GM19397 (cell line): ENCODE data around the gene EPHA3.

Experiments
- ATAC-seq: cut with Tn5 transposase; IDR thresholded peaks from one replicate; pipeline ENCODE4 v1.9.1; 2021; ENCODE audit warnings: mild to moderate bottlenecking, moderate library complexity; ENCODE audit not compliant: unreplicated experiment

Gene EPHA3

DNA sequence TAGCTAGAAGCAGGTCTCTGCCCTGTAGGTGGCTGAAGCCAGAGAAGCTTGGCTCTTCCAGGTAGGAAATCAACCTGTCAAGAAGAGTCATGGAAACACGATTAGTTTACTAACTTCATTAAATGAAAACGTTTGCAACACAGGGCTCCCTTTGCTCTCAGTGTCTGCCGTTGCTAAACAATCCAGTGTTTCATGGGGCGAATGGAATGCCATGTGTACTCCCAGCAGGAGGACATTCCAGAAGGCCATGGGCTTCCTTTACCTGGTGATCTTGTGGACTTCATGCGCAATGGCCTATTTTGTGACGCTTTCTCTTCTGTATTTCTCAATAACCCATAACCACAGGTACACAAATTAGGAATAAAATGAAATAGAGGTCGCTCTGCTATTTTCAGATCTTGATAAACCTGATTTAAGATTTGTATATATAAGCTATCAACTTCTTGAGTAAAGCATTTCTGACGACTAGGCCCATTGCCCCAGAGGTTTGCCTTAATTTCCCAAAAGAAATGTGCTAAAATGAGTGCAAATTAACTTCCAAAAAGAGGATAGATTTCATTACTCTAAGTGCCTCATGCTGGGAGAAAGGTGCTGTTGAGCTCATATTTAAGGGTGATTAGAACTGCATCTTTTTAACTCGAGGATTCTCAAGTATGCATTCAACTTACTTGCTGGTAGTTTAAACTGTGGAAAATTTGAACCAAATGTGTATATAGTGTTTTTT lies 171.0 kb downstream of the EPHA3 start:
- no peak for ATAC-seq

DNA sequence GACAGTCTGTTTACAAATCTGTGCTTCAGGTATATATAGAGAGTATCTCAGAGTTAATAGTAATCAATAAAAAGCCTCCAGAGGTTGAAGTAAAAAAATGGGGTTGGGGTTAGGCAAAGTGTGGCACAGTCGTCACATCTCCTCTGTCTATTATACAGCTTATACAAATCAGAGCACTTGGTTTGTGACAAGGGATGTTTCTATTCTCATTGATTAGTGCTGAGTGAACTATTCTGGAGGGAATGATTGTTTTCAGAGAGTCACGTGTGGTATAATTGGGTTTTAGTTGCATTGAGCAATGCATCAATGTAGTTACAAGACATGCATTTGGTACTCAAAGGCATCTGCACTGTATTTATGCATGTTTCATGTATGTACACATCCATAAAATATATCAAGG lies 172.9 kb downstream of the EPHA3 start:
- ATAC-seq: no peak

DNA sequence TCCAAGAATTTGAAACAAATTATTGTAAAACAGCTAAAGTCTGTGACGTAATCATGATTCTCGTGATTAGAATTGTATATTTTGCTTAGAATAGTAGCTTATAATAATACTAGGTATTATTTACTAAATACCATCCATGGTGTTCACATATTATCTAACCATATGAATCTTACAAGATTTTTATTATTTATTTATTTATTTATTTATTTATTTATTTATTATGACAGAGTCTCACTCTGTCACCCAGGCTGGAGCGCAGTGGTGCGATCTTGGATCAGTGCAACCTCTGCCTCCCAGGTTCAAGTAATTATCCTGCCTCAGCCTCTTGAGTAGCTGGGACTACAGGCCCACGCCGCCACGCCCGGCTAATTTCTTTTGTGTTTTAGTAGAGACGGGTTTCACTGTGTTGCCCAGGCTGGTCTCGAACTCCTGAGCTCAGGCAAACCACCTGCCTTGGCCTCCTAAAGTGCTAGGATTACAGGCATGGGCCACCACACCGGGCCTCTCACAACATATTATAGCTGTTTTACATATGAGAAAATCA lies 173.5 kb downstream of the EPHA3 start:
- no peak for ATAC-seq

DNA sequence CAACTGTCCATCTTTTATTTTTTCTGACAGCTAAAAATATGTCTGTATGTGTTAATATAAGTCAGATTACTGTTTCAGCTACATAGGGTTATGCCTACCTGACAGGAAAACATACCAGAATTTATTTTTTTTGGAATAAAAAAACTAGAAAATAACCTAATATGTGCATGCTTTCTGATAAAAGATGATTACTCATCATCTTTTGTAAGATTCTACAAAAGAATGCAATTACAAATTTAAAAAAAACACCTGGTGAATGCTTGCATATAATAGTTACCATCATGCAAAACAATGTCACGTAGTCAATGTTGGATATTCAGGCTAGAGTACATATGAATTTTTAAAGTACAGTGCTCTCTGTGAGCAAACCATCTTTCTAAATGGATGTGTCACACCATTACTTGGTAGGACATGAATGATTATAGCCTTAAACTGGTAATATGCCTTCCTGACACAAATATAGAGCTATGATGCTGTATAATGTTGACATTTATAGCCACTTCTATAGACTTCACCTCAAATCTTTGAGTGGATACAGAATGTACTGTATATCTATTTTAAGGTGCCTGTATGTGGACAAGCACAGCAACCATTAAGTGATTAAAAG lies 180.6 kb downstream of the EPHA3 start:
- no peak for ATAC-seq

DNA sequence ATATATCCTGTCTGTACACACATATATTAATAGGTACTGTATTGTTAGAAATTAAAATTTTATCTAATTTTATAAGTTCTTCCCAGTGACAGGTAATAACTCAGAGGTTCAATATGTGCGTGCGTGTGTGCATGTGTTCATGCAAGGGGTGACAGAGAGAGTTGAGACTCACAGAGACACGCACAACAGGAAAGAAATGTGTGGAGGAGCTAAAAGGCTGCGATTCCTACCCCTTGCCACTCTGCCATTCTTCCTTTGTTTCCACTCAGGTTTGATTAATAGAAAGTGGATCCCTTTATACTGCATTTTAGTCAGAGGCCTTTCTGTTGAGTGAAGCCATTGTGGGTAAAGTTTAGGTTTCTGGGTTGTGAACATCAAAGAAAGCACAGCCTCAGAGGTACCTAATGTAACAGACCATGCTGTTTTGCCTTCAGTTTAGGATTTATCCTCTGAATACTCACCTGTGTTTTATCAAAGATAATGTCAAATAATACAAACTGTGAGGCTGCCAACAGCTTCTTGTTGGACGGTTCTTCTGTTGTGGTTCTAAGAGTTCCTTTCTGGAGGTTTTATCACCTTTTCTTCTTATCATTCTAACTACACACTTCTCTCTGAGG lies 182.3 kb downstream of the EPHA3 start:
- ATAC-seq: no peak

DNA sequence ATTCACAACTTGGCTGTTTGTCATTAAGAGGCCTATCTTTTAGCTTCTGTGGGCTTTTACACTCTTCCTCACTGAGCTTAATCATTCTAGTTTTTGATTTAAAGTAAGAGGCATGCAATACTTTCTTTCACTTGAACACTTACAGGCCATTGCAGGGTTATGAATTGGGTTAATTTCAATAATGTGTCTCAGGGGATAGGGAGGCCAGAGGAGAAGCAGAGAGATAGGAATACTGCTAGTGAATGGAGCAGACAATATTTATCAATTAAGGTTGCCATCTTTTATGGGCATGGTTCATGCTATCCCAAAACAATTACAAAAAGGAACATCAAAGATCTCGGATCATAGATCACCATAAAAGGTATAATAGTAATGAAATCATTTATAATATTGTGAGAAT lies 189.8 kb downstream of the EPHA3 start:
- ATAC-seq: no peak

DNA sequence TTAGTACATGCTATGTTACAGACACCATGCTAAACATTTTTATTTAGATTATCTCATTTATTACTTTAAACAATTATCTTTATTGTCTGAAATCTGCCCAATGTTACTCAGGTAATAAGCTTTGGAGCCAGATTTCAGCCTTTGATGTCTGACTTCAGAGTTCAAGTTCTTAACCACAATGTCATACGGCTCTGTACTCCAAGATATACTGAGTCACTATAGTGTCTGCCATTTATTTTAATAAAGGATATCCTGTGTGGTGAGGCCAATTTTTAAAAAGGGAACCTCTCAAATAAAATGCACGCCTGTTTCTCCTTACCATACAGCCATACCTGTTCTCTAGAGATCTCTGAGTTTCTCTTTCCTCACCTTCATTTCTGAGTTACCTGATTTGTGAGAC lies 193.1 kb downstream of the EPHA3 start:
- no peak for ATAC-seq

DNA sequence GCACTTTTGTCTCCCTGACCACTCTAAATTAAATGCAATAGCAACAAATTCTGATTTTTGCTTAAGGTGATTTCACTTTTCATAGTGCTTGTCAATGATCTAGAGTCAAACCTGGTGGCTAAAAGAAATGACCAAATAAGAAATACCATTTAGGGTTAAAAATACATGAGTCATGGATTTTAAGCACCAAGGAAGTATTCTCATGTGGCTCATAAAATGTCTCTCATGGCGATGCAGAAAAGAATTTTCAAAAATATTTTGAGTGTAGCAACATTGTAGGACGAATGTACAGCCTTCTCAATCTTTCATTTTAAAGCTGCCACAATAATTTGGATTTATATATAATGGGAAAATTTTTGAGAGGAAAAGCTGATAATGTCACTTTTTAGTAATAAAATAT lies 193.6 kb downstream of the EPHA3 start:
- ATAC-seq: no peak

DNA sequence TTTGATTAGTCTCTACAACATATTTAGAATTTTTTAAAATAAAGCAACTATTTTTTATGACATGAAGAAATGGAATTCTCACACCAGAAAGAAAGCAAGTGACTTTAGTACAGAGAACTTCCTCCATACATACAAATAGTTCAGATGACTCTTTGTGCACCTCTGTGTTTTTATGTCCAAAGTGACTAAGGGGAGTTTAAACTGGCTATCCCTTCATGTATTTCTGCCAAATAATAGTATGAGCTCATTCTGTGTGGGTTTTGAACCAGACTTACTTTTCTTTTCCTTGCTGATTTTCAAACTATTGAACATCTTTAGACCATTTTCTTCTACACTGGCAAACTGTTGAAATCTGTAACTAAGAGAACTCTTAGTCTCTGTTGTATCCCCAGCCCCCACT lies 196.3 kb downstream of the EPHA3 start:
- no peak for ATAC-seq

DNA sequence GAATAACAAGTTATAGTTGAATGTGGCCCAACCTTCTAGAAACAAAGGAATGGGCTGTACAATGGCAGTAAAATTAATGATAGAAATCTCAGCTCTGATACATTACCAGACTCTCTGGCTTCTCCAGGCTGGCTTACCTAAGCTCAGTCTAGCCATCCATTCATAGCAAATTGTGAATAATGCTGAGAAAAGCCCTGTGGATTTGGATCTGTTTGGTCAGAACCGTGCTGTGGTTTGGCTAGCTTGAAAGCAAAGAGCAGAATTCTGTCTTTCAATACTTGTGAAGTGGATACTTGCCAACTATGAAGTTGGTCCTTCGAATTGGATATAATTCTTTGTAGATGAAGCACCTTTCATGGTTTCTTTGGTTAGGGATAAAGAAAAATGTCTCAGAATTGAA lies 199.1 kb downstream of the EPHA3 start:
- no peak for ATAC-seq

DNA sequence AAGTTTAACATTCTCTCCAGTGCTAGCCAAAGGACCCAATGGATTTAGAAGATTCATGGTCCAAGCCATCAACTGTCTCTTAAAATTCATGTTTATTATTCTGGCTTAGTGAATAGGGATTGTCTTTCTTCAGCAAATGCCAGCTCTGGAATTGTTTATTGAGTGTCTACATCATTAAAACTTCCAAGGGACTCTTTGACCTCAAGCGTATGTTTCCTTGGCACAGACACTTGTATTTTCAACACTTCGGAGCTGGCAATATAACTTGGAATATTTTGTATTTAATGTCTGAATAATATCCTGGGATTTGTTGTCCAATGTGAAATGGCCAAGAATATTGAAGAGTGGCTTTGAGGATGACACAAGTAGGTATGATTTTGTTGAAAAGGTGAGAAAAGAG lies 204.2 kb downstream of the EPHA3 start:
- no peak for ATAC-seq

DNA sequence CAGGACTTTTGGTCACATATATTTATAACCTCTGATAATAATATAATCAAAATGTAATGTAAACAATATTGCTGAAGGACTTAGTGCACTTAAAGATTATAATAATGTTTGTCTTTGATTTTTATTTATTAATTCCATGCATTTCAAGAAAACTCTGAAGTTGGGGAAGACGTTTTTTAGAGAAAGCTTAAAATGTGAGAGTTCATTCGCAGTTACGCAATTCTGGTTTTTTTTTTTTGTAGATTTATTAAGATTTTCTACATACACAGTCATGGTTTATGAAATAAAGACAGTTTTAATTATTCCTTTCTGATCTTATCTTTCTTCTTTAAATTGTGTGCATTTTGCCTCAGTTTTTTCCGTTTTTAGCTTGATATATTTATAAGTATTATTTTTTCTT lies 204.7 kb downstream of the EPHA3 start:
- ATAC-seq: no peak

DNA sequence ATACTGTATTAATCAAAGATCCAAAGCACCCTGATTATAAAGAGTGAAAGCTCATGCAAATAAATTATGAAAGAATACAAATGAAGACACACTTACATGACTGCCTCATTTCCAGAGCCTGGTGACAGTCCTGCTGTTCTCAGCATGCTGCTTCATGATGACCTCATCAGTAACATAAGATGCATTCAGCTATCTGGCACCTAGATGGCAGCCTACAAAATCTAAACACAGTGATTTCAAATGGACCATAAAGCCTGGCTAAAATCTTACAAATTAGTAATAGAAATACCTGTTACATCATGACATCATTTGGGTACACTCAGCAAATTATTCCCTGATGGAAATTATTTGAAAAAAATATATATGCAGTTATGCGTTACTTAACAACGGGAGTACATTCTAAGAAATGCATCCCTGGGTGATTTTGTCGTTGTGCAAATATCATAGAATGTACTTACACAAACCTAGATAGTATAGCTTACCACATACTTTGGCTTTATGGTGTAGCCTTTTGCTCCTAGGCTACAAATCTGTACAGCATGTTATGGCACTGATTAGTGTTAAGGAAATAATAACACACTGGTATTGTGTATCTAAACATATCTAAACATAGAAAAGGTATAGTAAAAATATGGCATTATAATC lies 207.2 kb downstream of the EPHA3 start:
- no peak for ATAC-seq

DNA sequence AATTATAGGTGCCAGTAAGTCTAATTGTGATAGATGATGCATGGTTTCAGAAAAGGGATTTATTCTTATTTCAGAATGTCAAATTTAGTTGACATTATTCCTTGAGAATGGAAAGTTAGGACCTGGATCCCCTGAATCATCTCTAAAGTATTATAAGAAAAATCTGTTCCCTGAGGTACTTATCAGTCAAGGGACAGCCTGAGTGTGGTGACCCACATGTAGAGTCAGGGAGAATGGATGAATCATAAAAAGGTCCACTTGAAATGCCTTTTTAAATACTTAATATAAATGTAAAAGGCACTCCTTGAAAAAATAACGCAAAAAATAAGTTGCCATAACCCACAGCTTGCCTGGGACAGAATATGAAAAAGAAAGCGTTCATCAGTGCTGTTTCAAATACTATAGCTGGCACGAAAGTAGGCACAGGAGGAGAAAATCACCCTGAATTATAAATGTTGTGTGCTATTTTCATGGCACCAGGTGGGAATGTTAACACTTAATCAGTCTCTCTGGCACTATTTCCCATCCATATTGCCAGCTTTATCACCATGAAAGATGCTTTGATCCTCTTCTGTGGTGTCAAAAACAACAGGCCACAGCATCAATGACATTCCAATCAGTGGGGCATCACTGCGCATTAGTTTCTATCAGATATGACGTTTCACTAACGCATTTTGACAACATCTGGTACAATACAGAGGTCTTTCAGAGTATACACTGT lies 208.5 kb downstream of the EPHA3 start:
- ATAC-seq: no peak

DNA sequence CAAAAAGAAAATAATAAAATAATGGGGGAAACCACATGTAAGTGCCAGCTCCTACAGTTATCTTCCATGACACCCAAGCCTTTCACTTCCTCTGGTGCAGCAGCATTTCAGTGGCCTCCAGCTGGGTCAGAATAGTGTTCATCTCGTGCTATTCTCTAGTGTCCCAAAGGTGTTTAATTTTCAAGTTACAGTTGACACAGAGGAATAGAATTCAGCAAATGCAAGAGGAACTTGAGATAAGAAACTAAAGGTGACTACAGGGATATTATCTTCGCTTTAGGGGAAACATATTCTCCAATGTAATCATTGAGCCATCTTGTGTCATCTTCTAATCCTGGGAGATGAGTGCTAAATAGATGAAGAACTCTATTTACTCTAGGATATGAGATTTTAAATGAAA lies 212.8 kb downstream of the EPHA3 start:
- no peak for ATAC-seq

DNA sequence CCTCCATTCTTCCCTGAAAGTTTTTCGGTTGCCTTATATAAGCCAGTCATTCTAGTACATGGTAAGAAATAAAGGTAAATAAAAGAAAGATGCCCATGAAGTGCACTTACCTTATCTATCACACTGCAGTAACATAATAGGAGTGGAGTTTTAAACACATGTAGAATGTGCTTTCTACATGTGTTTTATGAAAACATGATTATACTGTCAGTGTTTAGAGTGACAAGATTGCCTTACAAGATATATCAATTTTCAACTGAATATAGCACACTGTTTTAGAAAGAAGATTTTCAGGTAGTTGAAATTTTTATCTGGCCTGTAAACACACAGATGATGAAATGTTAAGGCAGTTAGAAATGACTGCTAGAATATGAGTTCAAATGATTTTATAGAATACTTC lies 219.6 kb downstream of the EPHA3 start:
- no peak for ATAC-seq

DNA sequence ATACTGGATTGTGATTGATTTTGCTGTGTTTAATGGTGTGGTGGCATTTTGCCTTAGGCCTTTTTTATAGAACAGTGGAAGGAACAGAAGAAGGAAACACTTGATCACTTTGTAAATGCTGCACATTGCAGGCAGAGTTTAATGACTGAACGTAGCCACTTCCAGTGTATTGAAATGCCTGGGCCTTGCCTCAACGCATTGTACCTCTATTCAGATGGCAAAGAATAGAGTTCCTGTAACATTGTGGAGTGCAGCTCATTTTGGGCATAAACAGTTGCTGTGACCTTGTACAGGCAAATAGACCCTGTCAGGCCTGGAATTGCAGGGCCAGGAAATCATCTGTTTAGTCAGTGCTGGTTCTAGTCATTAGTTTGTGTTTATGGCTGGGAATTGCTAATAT lies 225.0 kb downstream of the EPHA3 start:
- ATAC-seq: no peak

DNA sequence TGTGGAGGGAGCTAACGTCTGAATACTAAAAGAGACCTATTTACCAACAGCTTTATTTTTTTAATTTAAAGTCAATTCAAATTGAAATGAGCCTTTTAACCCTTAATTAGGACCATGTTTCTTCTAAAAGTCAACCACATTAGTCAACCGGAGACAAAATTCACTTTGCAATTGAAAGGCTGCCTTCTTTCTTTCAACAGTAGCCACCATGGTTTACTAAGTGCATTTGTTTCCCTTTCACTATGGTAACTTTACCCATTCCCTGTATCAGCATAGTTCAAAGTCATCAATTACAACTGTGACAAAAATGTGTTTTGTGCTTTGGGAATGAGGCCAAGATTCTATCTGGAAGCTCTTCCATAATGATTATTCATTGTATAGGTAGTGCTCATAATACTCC lies 225.4 kb downstream of the EPHA3 start:
- no peak for ATAC-seq

DNA sequence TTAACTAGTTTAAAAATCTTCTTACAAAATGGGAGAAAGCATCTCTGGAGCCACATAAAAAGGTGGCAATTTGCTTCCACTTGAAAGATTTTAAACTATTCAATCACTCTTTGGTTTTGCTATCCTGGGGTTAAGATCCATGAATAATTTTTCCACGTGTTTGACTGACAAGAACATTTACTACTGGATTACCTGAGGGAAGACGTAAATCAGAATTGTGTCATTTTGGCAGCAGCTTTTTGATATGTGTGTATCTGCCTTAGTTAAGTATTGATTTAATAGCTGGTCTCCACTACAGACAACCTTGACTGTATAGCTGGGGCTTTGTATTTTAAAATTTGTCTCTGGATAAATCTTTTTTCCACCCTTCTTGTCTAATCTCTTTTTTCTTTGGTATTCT lies 228.3 kb downstream of the EPHA3 start:
- ATAC-seq: no peak

DNA sequence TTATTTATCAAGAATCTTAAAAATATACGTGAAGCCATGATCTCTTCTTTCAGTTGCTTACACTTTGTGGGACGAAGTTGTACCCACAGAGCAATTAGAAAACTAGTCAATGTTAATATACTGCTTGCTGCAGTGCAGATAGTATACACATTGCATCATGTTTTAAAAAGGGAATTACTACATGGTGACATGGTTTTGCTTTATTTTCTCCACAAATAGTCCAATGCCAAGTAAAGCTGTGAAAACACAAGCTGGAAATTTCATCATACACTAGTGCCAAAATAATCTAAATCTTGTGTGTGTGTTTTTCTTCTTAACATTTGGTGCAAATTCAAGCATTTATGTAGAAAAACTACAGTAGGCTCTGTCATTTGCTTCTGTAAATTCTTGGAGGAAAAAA lies 233.0 kb downstream of the EPHA3 start:
- ATAC-seq: no peak

DNA sequence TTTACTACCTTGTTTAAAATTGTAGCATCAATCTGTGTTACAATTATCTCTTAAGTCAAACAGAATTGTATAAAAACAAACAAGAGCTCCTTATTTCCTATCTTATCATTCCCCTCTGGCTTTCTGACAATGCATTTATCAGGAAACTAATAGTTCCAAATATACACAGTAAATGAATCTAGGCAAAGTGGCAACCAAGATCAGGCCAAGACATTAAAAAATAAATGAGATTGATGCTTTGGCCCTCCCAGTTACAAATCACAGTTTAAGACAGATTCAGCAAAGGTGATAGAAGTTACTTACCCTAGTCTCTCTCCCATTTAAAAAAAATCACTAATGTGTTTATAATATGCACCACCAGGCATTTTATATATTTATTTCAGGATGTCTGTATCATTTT lies 236.7 kb downstream of the EPHA3 start:
- ATAC-seq: no peak
